HL-60 (cell line): ENCODE data around the gene TLE3.

Experiments
- GABPA ChIP-seq: IDR thresholded peaks from 2 replicates; pipeline ENCODE4 v1.6.1; 2012; ENCODE audit warnings: low read depth
- POLR2AphosphoS5 ChIP-seq: IDR thresholded peaks from 2 replicates; pipeline ENCODE4 v1.6.1; 2012; ENCODE audit warnings: low read depth
- TF ChIP-seq, protein P1 (sequence below): IDR thresholded peaks from one replicate; pipeline ENCODE4 v1.5.1; 2011; ENCODE audit warnings: low read length, control low read depth, inconsistent platforms; ENCODE audit not compliant: insufficient read depth
- TF ChIP-seq, protein P2 (sequence below): IDR thresholded peaks from 2 replicates; pipeline ENCODE4 v1.6.1; 2012; ENCODE audit warnings: low read depth; ENCODE audit not compliant: insufficient replicate concordance

DNA sequence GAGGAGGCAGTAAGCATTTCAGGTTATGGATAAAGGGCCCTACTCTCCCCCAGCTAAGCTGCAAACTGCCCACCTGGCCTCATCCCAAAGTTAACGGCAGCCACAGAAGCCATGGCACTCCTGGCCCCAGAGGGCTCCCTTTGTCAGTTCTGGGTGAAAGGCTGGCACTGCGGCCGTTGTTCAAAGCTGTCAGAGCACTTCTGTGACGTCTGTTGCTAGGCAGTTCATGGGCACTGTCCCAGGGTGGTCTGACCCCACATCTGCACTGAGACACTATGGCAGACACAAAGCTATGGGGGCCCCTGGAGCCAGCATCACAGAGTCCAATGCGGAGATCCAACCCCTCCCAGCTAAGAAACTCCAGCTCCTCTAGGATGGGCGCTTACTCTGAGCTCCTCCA, 30.0 kb downstream of the TLE3 start:
- TF ChIP-seq, protein P1, sequence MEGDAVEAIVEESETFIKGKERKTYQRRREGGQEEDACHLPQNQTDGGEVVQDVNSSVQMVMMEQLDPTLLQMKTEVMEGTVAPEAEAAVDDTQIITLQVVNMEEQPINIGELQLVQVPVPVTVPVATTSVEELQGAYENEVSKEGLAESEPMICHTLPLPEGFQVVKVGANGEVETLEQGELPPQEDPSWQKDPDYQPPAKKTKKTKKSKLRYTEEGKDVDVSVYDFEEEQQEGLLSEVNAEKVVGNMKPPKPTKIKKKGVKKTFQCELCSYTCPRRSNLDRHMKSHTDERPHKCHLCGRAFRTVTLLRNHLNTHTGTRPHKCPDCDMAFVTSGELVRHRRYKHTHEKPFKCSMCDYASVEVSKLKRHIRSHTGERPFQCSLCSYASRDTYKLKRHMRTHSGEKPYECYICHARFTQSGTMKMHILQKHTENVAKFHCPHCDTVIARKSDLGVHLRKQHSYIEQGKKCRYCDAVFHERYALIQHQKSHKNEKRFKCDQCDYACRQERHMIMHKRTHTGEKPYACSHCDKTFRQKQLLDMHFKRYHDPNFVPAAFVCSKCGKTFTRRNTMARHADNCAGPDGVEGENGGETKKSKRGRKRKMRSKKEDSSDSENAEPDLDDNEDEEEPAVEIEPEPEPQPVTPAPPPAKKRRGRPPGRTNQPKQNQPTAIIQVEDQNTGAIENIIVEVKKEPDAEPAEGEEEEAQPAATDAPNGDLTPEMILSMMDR: no peak
- TF ChIP-seq, protein P2, sequence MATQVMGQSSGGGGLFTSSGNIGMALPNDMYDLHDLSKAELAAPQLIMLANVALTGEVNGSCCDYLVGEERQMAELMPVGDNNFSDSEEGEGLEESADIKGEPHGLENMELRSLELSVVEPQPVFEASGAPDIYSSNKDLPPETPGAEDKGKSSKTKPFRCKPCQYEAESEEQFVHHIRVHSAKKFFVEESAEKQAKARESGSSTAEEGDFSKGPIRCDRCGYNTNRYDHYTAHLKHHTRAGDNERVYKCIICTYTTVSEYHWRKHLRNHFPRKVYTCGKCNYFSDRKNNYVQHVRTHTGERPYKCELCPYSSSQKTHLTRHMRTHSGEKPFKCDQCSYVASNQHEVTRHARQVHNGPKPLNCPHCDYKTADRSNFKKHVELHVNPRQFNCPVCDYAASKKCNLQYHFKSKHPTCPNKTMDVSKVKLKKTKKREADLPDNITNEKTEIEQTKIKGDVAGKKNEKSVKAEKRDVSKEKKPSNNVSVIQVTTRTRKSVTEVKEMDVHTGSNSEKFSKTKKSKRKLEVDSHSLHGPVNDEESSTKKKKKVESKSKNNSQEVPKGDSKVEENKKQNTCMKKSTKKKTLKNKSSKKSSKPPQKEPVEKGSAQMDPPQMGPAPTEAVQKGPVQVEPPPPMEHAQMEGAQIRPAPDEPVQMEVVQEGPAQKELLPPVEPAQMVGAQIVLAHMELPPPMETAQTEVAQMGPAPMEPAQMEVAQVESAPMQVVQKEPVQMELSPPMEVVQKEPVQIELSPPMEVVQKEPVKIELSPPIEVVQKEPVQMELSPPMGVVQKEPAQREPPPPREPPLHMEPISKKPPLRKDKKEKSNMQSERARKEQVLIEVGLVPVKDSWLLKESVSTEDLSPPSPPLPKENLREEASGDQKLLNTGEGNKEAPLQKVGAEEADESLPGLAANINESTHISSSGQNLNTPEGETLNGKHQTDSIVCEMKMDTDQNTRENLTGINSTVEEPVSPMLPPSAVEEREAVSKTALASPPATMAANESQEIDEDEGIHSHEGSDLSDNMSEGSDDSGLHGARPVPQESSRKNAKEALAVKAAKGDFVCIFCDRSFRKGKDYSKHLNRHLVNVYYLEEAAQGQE: no peak
- TF ChIP-seq POLR2AphosphoS5: no peak
- no peak for TF ChIP-seq GABPA
